Naive thymus-derived CD8-positive, alpha-beta T cell (primary cell): Measurements from ENCODE around the gene RTP4. TPM values are rescaled to one million over a fixed set of nuclear protein-coding genes. Genes with fewer than 3 reads are reported as not detected.

Experiments used
- ATAC-seq, 2 donors: fragments of 150-1000 bp; cut with Tn5 transposase in 1 of 2; sonication (Bioruptor Pico), chemical (Tn5 transposase) in 1 of 2; 1 replicate in 1 of 2; 2 replicates in 1 of 2; pipeline ENCODE4 v1.10.0; 2021; ENCODE audit warnings: mild to moderate bottlenecking in 2 of 2, moderate library complexity in 2 of 2
- POLR2A ChIA-PET: fragments of 350-600 bp; sonication (Branson Sonifier 250); formaldehyde crosslinking; loops from one replicate; lab custom pipeline; 2021; ENCODE audit warnings: antibody characterized with exemption; lab: Charles Lee
- DNase-seq, 10 donors: peaks; one replicate each; pipeline versions ENCODE4 v3.0.0 to v3.0.0-alpha.2; 2020 to 2022
- H3K27ac Mint-ChIP-seq, 10 donors: one replicate each; pipeline ENCODE4 v1.8.0; 2020 to 2022; ENCODE audit warnings: mild to moderate bottlenecking in 10 of 10, mixed read lengths in 10 of 10, moderate library complexity in 4 of 10, inconsistent platforms in 1 of 10
- H3K27me3 Mint-ChIP-seq, 5 donors: one replicate each; pipeline ENCODE4 v1.8.0; 2021 to 2022; ENCODE audit warnings: mixed read lengths in 5 of 5
- H3K36me3 Mint-ChIP-seq, 3 donors: one replicate each; pipeline ENCODE4 v1.8.0; 2020 to 2022; ENCODE audit warnings: mixed read lengths in 3 of 3, mild to moderate bottlenecking in 2 of 3, inconsistent platforms in 1 of 3
- H3K4me1 Mint-ChIP-seq, 4 donors: one replicate each; pipeline ENCODE4 v1.8.0; 2021 to 2022; ENCODE audit warnings: mixed read lengths in 4 of 4
- H3K4me3 Mint-ChIP-seq, 10 donors: one replicate each; pipeline ENCODE4 v1.8.0; 2020 to 2022; ENCODE audit warnings: mild to moderate bottlenecking in 10 of 10, mixed read lengths in 10 of 10, moderate library complexity in 6 of 10, inconsistent platforms in 1 of 10
- H3K9me3 Mint-ChIP-seq, 9 donors: one replicate each; pipeline ENCODE4 v1.8.0; 2020 to 2022; ENCODE audit warnings: mixed read lengths in 9 of 9, mild to moderate bottlenecking in 3 of 9, inconsistent platforms in 1 of 9, moderate library complexity in 1 of 9
- polyA plus RNA-seq, 3 donors: library from polyadenylated mRNA; unstranded; fragments of 300-500 nt; fragmentation: Illumina TruSeq; gene quantifications; one replicate each; pipeline ENCODE4 v1.2.3, GENCODE V29; 2021
- total RNA-seq, 8 experiments: library from RNA in 2 of 8; stranded (reverse) in 2 of 8; gene quantifications; one replicate each; pipeline ENCODE4 v1.2.3 and lab custom pipeline; 2021 to 2026

Gene RTP4
- total and polyA plus RNA-seq, 5 experiments from 2014 or later = 4.4 to 9.0 (median 7.6) TPM

DNA sequence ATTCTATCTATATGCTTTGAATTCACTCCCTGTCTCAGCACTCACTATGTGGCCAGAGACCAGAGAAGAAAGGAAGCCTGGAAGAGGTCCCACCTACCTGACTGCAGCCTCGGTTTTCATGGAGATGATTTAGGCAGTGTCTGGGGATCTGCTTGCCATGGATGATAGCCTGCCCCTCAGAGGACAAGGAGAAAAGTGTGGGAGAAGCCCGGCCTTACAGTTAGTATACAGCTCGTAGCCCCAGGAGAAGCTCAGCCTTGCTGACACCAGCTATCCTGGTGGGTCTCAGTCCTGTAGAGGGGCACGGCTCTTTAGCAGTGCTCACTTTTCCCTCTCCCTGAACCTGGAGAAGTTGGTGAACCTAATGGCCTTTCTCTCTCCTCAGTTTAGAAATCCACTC is 25.9 kb upstream of the RTP4 start:
- no peak for DNase-seq
- Mint-ChIP-seq H3K9me3 (no peaks in the 10 kb centered on the region), H3K27me3 (peaks cover 13 to 28% (median 19%) of the 10 kb centered on the region in 5 donors), H3K36me3 (no peaks in the 10 kb centered on the region), H3K4me1 (no peaks in the 10 kb centered on the region), H3K4me3 (no peak overlapping the region), H3K27ac (no peak overlapping the region)
- POLR2A ChIA-PET = no interaction called here
- ATAC-seq = no peak

DNA sequence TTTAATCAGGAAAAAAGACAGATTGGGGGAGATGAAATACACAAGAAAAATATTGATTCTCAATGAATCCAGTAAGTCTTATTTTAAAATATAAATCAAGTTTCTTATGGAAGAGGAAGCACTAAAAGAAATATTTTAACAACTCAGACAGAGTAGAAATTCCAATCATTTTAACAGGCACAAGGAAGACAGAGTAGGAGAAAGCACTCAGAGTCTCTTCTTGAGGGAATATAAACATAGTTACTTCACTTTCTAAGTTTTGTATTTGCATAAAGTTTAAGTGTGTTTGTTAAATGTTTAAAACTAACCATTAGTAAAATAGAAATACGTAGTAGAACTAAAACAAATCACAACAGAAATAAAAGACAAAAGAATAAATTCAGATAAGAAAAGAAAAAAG is 24.5 kb upstream of the RTP4 start:
- no peaks in the 10 kb centered on the region for H3K4me1 Mint-ChIP-seq
- H3K4me3 Mint-ChIP-seq = no peak overlapping the region
- no peak for ATAC-seq
- H3K27ac Mint-ChIP-seq = no peak overlapping the region
- no peaks in the 10 kb centered on the region for H3K9me3 Mint-ChIP-seq
- POLR2A ChIA-PET = no interaction called here
- peaks cover 3 to 22% (median 10%) of the 10 kb centered on the region in 5 donors for H3K27me3 Mint-ChIP-seq
- DNase-seq = no peak
- H3K36me3 Mint-ChIP-seq = no peaks in the 10 kb centered on the region

DNA sequence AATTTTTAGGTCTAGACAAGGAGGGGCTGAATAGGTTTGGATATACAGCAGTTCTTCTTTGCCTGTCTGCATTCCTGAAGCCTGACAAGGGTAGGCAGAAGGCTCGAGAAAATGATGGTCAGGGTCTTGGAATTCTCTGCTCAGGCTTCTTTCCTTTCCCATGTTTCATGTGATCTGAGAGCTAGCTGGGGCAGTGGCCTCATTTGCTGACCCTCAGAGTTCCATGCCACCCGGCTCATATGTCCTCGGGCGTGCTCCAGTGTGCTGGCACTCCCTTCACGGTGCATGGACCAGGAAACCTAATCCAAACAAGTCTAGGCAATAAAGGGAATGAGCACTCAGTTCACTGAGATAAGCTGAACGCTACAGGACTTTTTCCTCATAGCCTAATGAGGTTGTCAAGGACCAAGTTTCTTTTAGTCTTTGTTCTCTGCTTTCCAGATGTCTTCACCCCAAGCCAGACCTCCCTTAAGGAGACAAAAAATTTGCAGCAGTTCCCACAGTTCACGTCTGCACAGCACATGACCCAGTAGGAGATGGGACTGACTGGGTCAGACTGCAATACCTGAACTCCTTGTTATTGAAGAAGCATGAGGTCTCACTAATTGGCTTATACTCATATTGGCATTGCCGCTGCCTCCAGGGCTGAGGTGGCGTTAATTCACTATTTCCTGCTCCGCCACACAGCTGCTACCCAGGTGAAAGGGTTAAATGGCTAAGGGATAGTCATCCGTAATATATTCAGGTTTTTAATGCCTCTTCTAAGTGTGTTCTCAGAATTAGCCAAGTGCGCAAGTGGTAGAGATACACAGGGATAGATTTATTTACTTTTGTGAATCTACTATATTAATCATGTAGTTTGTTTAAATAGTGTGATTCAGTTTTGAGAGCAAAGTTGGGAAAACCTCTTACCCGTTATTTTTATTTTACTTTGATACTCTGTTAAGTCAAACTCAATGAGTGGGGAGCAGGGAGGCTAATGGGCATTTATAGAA is 15.3 kb upstream of the RTP4 start:
- Mint-ChIP-seq H3K9me3 (no peaks in the 10 kb centered on the region), H3K27ac (no peak overlapping the region), H3K27me3 (peaks cover 0 to 4% (median 0%) of the 10 kb centered on the region in 5 donors), H3K36me3 (no peaks in the 10 kb centered on the region), H3K4me1 (no peaks in the 10 kb centered on the region), H3K4me3 (no peak overlapping the region)
- POLR2A ChIA-PET = no interaction called here
- DNase-seq = no peak
- no peak for ATAC-seq

DNA sequence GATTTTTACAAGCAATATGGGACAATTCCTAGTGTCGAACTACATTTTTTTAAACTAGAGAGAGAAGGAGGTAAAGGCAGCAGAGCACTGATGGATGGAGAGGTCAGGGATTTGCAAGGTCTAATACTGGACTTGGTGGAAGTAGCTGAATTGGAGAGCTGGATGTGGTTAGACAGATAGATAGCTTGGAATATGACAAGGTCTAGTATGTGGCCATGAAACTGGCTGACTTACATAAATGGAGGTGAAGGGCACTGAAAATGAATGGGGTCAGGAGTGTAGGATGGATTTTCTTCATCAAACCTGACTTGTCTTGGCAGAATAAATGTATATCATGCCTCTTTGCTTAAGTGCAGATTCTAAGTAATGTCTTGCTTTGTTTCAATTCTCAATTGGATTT is 10.1 kb upstream of the RTP4 start:
- ATAC-seq (no peak), DNase-seq (no peak)
- Mint-ChIP-seq H3K4me3 (no peak overlapping the region), H3K9me3 (no peaks in the 10 kb centered on the region), H3K4me1 (no peaks in the 10 kb centered on the region), H3K36me3 (no peaks in the 10 kb centered on the region), H3K27ac (no peak overlapping the region), H3K27me3 (no peaks in the 10 kb centered on the region)
- POLR2A ChIA-PET = no interaction called here

DNA sequence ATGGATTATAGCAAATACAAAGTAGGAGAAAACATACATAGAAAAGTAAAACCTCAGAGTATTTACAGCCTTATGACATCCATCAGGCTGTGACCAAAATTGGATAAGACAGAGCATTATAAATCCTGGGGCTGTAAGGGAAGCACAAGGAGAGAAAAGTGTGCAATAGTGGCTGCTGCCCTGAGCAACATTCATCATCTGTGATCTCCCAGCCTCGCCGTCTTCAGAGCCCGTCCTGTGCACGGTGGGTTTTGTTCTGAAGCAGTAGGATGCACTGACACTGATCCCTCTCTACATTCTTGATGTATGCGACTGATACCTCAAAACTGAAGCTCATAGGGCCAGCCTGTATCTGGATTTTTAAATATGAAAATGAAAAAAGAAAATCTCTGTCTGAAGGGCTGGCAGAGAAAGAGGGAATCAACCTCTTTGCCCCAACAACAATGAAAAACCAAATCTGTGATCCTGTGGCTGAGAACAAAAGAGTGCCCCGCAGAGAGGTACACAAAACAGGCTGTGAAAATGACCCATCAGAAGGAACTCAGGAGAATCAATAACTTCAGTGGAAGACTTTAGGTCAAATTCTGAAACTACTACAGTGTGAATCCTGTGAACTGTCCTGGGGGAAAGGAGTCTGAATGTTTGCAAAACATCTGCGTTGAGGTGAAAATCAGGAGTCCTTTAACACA is 8.2 kb upstream of the RTP4 start:
- Mint-ChIP-seq H3K27me3 (no peaks in the 10 kb centered on the region), H3K9me3 (no peaks in the 10 kb centered on the region), H3K27ac (no peak overlapping the region), H3K4me1 (no peaks in the 10 kb centered on the region), H3K36me3 (peaks cover 0 to under 1% (median 0%) of the 10 kb centered on the region in 3 donors), H3K4me3 (no peak overlapping the region)
- POLR2A ChIA-PET = no interaction called here
- DNase-seq = no peak
- ATAC-seq = no peak

DNA sequence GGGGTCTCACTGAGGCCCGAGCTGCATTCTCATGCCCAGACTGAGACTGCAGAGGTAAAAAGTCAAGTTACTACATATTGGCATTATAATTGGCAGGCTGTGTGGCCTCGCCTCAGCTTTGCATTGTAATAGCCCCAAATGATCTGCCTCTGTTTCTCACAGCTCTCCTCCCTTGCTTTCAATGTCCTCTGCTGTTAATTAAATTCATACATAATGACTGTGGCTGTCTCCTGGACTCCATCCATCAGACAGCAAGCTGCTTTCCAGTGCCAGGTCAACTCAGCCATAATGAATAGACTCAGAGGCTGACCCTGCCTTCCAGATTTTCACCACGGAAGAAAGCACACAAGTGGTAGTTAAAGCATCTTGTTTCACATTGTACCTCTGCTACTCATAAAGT is 7.6 kb upstream of the RTP4 start:
- H3K27ac Mint-ChIP-seq = peak overlapping the region in 1 of 10 donors; percentile 13
- no peaks in the 10 kb centered on the region for H3K9me3 Mint-ChIP-seq
- ATAC-seq (no peak), DNase-seq (no peak)
- no peak overlapping the region for H3K4me3 Mint-ChIP-seq
- H3K36me3 Mint-ChIP-seq = peaks cover 0 to 5% (median 0%) of the 10 kb centered on the region in 3 donors
- no peaks in the 10 kb centered on the region for H3K4me1 Mint-ChIP-seq
- POLR2A ChIA-PET = no interaction called here
- no peaks in the 10 kb centered on the region for H3K27me3 Mint-ChIP-seq

DNA sequence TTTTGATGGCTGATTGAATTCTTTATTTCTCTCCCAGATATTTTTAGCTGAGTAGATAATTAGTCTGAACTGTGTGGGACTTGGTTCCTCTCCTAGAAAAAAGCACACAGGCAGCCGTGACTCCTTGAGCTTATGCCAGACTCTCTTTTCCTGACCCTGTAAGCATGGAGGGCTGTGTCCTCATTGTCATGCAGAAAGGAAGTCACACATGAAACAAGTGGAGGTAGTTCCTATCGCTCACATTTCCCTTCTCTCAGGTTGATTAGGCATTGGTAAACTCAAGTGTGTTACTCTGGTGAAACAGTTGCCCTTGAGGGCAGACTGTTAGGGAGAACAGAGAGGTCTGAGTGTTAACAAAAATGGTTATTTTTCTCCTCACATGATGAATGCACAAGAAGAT is 6.3 kb upstream of the RTP4 start:
- Mint-ChIP-seq H3K9me3 (no peaks in the 10 kb centered on the region), H3K27me3 (no peaks in the 10 kb centered on the region), H3K36me3 (peaks cover 0 to 5% (median 0%) of the 10 kb centered on the region in 3 donors), H3K4me1 (peaks cover 0 to 1% (median 0%) of the 10 kb centered on the region in 4 donors), H3K4me3 (no peak overlapping the region), H3K27ac (no peak overlapping the region)
- DNase-seq (no peak), ATAC-seq (no peak)
- POLR2A ChIA-PET = no interaction called here

DNA sequence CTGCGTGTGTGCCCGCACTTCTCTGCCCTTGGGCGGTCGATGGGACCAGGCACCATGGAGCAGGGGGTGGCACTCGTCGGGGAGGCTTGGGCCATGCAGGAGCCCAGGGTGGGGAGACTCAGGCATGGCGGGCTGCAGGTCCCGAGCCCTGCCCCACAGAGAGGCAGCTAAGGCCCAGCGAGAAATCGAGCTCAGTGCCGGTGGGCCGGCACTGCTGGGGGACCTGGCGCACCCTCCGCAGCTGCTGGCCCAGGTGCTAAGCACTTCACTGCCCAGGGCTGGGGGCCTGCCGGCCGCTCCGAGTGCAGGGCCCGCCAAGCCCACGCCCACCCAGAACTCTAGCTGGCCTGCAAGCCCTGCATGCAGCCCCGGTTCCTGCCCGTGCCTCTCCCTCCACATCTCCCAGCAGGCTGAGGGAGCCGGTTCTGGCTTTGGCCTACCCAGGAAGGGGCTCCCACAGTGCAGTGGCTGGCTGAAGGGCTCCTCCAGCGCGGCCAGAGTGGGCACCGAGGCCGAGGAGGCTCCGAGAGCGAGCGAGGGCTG is 553 bp upstream of the RTP4 start:
- Mint-ChIP-seq H3K27ac (peak overlapping the region; percentile 93 to 99 (median 98)), H3K27me3 (no peaks in the 10 kb centered on the region), H3K4me1 (peaks cover 8 to 37% (median 31%) of the 10 kb centered on the region in 4 donors), H3K9me3 (peaks cover 0 to 21% (median 12%) of the 10 kb centered on the region in 9 donors), H3K4me3 (peak overlapping the region; percentile 84 to 99 (median 96)), H3K36me3 (peaks cover 31 to 36% (median 33%) of the 10 kb centered on the region in 3 donors)
- ATAC-seq (peak; percentile 12 to 39), DNase-seq (peak in 1 of 10 donors; percentile 2)
- POLR2A ChIA-PET = interaction anchor here (1.8 kb wide), 1 partner anchor 583 kb away, joined by 5 read pairs; no protein-coding TSS in a partner anchor

DNA sequence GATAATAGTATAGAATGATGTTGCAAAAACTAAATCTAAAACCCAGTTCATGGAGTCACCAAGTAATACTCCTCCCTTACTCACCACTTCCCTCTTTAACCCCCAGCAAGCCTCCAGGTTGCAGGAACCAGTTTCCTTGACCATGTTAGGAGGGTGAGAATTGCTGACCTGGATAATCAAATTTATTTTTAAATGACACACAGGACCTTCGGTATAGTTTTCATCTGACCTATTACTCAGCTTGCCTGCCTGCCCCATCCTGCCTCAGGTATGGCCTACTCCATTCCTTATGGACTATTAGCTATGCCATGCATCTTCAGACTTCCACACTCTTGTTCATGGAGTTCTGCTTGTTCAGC is 883 bp downstream of the RTP4 start:
- Mint-ChIP-seq H3K9me3 (peaks cover 0 to 31% (median 22%) of the 10 kb centered on the region in 9 donors), H3K27ac (peak overlapping the region; percentile 53 to 99 (median 98)), H3K27me3 (no peaks in the 10 kb centered on the region), H3K36me3 (peaks cover 41 to 46% (median 45%) of the 10 kb centered on the region in 3 donors), H3K4me1 (peaks cover 10 to 38% (median 31%) of the 10 kb centered on the region in 4 donors), H3K4me3 (peak overlapping the region; percentile 84 to 99 (median 96))
- POLR2A ChIA-PET = no interaction called here
- DNase-seq (peak in 1 of 10 donors; percentile 5), ATAC-seq (no peak)

DNA sequence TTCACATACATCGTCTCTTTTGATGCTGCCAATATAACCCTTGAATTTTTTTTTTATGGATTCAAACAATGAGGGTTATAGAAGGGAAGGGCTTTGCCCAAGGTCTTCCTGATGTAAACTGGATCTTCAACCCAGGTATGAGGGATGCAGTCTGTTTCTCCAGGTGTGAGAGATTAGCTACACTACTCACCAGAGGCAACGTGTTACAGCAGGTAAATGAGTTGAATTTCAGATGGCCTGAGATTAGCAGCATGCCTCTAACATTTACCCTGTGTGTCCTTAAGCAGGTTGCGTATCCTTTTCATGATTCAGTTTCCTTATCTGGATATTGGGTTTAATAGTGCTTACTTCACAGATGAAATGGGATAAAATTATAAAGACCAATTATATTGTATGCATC is 1.9 kb downstream of the RTP4 start:
- Mint-ChIP-seq H3K27me3 (no peaks in the 10 kb centered on the region), H3K4me3 (peak overlapping the region; percentile 51 to 86 (median 71)), H3K9me3 (peaks cover 7 to 40% (median 32%) of the 10 kb centered on the region in 9 donors), H3K27ac (peak overlapping the region in 5 of 10 donors; percentile 9 to 95 (median 53)), H3K36me3 (peaks cover 45 to 55% (median 53%) of the 10 kb centered on the region in 3 donors), H3K4me1 (peaks cover 10 to 46% (median 31%) of the 10 kb centered on the region in 4 donors)
- DNase-seq = no peak
- POLR2A ChIA-PET = interaction anchor here (0.6 kb wide), 1 partner anchor 205 kb away, joined by 3 read pairs; no protein-coding TSS in a partner anchor
- ATAC-seq = no peak

DNA sequence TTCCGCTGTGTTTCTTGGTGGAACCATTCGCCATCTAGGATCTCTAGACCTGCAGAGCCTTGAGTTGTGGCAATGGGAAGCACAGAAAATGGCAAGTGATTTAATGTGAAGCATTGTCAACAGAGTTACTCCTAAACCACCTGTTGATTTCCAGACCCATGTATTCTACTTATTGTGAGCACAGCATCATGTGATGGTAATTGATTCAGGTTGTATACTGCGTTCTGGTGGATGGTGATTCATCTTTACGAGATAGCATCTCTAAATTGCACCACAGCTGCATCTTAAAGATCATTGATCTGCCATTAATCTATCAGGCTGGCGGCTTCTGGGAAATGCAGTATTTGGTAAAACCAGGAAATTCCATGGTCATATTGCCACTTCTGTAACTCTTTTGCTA is 7.4 kb downstream of the RTP4 start:
- Mint-ChIP-seq H3K27me3 (no peaks in the 10 kb centered on the region), H3K27ac (no peak overlapping the region), H3K4me3 (no peak overlapping the region), H3K4me1 (peaks cover 2 to 42% (median 9%) of the 10 kb centered on the region in 4 donors), H3K9me3 (peaks cover 9 to 61% (median 47%) of the 10 kb centered on the region in 9 donors), H3K36me3 (peaks cover 39 to 77% (median 67%) of the 10 kb centered on the region in 3 donors)
- ATAC-seq (no peak), DNase-seq (no peak)
- POLR2A ChIA-PET = no interaction called here

DNA sequence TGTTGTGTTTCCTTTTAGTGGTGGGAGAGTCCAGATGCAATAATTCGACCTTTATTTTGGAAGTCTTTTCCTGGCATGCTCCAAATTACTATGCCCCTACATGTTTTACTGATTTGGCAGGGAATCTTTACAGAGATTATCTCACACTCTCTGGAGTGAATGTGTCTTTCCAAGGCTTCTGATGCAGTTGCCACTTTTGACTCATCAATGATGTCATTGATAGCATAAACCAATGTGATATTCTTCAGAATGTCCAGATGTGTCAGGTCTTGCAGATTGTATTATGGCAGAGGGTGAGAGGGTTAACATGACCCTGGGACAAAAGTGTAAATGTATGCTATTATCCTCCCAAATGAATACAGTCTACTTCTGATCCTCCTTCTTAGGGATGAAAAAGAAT is 9.7 kb downstream of the RTP4 start:
- H3K4me1 Mint-ChIP-seq = peaks cover 0 to 22% (median 3%) of the 10 kb centered on the region in 4 donors
- peaks cover 16 to 54% (median 46%) of the 10 kb centered on the region in 3 donors for H3K36me3 Mint-ChIP-seq
- H3K9me3 Mint-ChIP-seq = peaks cover 9 to 45% (median 37%) of the 10 kb centered on the region in 9 donors
- no peak for DNase-seq
- no peak overlapping the region for H3K27ac Mint-ChIP-seq
- POLR2A ChIA-PET = no interaction called here
- no peak for ATAC-seq
- H3K27me3 Mint-ChIP-seq = peaks cover 0 to 4% (median 0%) of the 10 kb centered on the region in 5 donors
- H3K4me3 Mint-ChIP-seq = no peak overlapping the region
